ENCODE measurements around the gene SYNE3.
A peak's percentile ranks its signal among the peaks of the same experiment; 100 is the strongest.

The SYNE3 gene

DNA sequence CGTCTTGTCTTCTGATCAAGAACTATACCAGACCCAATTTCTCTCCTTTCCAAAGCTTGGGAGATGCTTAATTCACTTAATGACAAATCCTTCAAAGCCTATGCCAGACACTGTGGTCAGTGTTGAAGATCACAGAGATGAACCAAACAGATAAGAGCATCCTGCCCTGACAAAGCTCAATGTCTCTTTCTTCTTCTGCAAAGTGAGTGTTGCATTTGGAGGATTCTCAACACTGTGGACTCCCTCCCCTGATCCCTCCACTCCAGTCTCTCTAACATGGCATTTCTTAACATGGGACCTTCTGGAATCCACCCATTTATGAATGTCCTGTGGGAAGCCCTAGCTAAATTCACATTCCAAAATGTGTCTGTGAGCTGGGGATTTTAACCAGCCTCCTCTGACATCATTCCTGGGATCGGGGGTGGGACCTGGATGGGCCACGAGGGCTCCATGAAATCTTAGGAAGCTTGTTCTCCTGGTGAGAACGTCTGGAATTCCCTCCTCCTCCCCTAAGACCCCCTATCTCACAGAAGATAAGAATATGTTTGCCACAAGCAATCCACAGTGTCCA lies 20.3 kb downstream of the SYNE3 start:
- Histone ChIP-seq H3K4me3 (ENCODE audit: low read length in 2 of 2) (no peak overlapping the region), H3K9ac (ENCODE audit: low read length in 2 of 2) (no peak overlapping the region), H3K27me3 (ENCODE audit: control insufficient read depth in 1 of 2, insufficient read depth in 2 of 2, low read length in 2 of 2) (peaks cover 3 to 5% of the 10 kb centered on the region in 2 donors), H3K9me3 (ENCODE audit: control insufficient read depth in 2 of 2, low read length in 2 of 2) (no peaks in the 10 kb centered on the region), H3K36me3 (ENCODE audit: control insufficient read depth in 2 of 2, insufficient read depth in 2 of 2, low read length in 2 of 2) (no peaks in the 10 kb centered on the region), H3K4me1 (ENCODE audit: control insufficient read depth, insufficient read depth, low read length) (peaks cover 36% of the 10 kb centered on the region), H3K27ac (ENCODE audit: low read length) (peak overlapping the region; percentile 18)

DNA sequence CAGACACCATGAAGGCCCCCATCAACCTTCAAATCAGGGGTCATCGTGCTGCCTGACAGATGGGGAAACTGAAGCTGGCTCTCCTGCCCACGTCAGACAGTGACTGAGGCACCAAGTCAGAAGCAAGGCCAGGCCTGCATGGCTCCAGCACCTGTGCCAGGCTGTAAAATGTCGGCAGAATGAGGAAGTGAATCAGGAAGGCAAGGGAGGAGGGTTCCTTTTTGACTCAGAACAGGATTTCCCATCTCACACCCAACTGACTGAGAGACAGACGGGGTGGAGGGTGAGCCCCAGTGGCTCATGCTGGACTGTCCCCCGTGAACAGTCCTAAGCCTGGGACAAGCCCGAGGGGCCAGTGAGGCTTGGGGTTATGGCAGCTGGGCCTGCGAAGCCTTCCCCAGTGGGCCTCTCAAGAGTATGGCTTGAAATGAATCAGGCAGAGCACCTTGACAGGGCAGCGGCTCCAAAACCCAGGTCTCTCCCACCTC lies 20.9 kb downstream of the SYNE3 start:
- H3K4me1 ChIP-seq (ENCODE audit: control insufficient read depth, insufficient read depth, low read length): peaks cover 34% of the 10 kb centered on the region
- no peak overlapping the region for H3K9ac ChIP-seq (ENCODE audit: low read length in 2 of 2)
- H3K4me3 ChIP-seq (ENCODE audit: low read length in 2 of 2): no peak overlapping the region
- peak overlapping the region; percentile 18 for H3K27ac ChIP-seq (ENCODE audit: low read length)
- peaks cover 3 to 8% of the 10 kb centered on the region in 2 donors for H3K27me3 ChIP-seq (ENCODE audit: control insufficient read depth in 1 of 2, insufficient read depth in 2 of 2, low read length in 2 of 2)
- no peaks in the 10 kb centered on the region for H3K36me3 ChIP-seq (ENCODE audit: control insufficient read depth in 2 of 2, insufficient read depth in 2 of 2, low read length in 2 of 2)
- no peaks in the 10 kb centered on the region for H3K9me3 ChIP-seq (ENCODE audit: control insufficient read depth in 2 of 2, low read length in 2 of 2)

DNA sequence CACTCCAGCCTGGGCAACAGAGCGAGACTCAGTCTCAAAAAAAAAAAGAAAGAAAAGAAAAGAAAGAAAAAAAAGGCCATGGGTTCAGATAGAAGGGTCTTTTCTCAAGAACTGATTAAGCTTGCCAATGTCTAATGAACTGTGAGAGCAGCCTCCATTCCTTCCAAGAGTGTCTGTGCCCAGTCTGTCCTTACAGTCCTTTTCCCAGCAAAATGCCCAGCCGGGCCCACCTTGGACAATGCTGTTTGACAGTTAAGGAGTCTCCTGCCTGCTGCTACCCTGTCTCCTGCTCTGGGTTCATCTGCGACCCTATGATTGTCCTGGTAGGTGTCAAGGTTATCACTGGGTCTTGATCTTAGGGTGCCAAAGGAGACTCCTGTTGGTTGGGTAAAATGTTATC lies 21.4 kb downstream of the SYNE3 start:
- H3K36me3 ChIP-seq (ENCODE audit: control insufficient read depth in 2 of 2, insufficient read depth in 2 of 2, low read length in 2 of 2): no peaks in the 10 kb centered on the region
- H3K9ac ChIP-seq (ENCODE audit: low read length in 2 of 2): no peak overlapping the region
- peaks cover 3 to 10% of the 10 kb centered on the region in 2 donors for H3K27me3 ChIP-seq (ENCODE audit: control insufficient read depth in 1 of 2, insufficient read depth in 2 of 2, low read length in 2 of 2)
- H3K4me3 ChIP-seq (ENCODE audit: low read length in 2 of 2): no peak overlapping the region
- peaks cover 34% of the 10 kb centered on the region for H3K4me1 ChIP-seq (ENCODE audit: control insufficient read depth, insufficient read depth, low read length)
- no peak overlapping the region for H3K27ac ChIP-seq (ENCODE audit: low read length)
- no peaks in the 10 kb centered on the region for H3K9me3 ChIP-seq (ENCODE audit: control insufficient read depth in 2 of 2, low read length in 2 of 2)

DNA sequence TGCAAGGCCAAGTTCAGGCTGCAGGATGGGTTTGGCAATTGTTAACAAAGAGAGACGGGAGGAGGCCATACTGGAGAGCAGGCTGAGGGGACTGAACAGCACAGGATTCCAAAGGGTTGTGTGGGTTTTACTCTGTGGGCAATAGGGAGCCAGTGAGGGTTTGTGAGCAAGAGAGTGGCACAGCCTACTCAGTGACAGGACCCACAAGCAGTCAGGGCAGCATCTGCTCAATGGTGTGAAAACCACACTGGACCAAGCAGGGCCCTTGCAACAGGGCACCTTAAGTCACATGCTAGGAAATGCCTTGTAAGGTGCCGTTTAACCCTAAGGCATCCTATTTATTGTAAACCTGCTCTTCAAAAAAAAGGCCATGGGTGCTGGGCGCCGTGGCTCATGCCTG lies 22.0 kb downstream of the SYNE3 start:
- Histone ChIP-seq H3K9ac (ENCODE audit: low read length in 2 of 2) (no peak overlapping the region), H3K4me1 (ENCODE audit: control insufficient read depth, insufficient read depth, low read length) (peaks cover 38% of the 10 kb centered on the region)

DNA sequence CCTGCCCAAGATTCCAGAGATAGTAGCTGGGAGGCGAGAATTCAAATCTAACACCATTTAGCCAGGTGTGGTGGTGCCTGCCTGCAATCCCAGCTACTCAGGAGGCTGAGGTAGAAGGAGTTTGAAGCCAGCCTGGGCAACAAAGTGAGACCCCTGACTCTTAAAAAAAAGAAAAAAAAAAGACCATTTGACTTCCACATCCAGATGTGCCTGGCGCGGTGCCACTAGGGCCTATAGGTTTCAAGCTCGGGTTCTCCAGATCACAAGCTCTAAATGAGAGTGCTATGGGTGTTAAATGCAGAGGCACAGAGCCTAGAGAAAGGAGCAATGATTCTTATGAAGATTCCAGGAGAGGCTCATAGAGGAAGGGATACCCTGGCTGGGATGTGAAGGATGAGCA lies 22.5 kb downstream of the SYNE3 start:
- Histone ChIP-seq H3K9me3 (ENCODE audit: control insufficient read depth in 2 of 2, low read length in 2 of 2) (no peaks in the 10 kb centered on the region), H3K4me1 (ENCODE audit: control insufficient read depth, insufficient read depth, low read length) (peaks cover 36% of the 10 kb centered on the region), H3K4me3 (ENCODE audit: low read length in 2 of 2) (no peak overlapping the region), H3K9ac (ENCODE audit: low read length in 2 of 2) (no peak overlapping the region), H3K27ac (ENCODE audit: low read length) (no peak overlapping the region), H3K36me3 (ENCODE audit: control insufficient read depth in 2 of 2, insufficient read depth in 2 of 2, low read length in 2 of 2) (no peaks in the 10 kb centered on the region), H3K27me3 (ENCODE audit: control insufficient read depth in 1 of 2, insufficient read depth in 2 of 2, low read length in 2 of 2) (peaks cover 3 to 10% of the 10 kb centered on the region in 2 donors)

More for the DNA sequence above, 22.0 kb downstream of the SYNE3 start:
- Histone ChIP-seq H3K9me3 (ENCODE audit: control insufficient read depth in 2 of 2, low read length in 2 of 2) (no peaks in the 10 kb centered on the region), H3K27ac (ENCODE audit: low read length) (no peak overlapping the region), H3K36me3 (ENCODE audit: control insufficient read depth in 2 of 2, insufficient read depth in 2 of 2, low read length in 2 of 2) (no peaks in the 10 kb centered on the region), H3K4me3 (ENCODE audit: low read length in 2 of 2) (no peak overlapping the region), H3K27me3 (ENCODE audit: control insufficient read depth in 1 of 2, insufficient read depth in 2 of 2, low read length in 2 of 2) (peaks cover 3 to 10% of the 10 kb centered on the region in 2 donors)

DNA sequence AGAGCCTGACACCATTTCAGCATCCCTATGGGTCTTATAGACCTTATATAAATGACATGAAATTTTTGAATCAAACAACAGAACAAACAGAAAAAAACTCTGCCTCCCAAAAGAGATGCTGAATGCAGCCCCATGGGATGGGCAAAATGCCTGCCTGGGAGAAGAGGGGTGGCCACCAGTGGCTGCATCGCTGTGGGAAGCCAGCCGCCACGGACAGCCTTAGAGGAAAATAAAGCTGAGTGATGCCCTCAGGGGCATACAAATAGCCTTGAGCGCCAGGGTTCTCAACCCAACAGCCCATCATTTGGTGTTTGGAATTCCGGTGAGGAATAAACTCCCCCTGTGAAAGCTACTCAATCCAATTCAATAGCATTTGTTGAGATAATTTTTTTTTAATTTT lies 22.9 kb downstream of the SYNE3 start:
- Histone ChIP-seq H3K27ac (ENCODE audit: low read length) (no peak overlapping the region), H3K9me3 (ENCODE audit: control insufficient read depth in 2 of 2, low read length in 2 of 2) (no peaks in the 10 kb centered on the region), H3K27me3 (ENCODE audit: control insufficient read depth in 1 of 2, insufficient read depth in 2 of 2, low read length in 2 of 2) (peaks cover 3 to 10% of the 10 kb centered on the region in 2 donors), H3K36me3 (ENCODE audit: control insufficient read depth in 2 of 2, insufficient read depth in 2 of 2, low read length in 2 of 2) (no peaks in the 10 kb centered on the region), H3K4me3 (ENCODE audit: low read length in 2 of 2) (no peak overlapping the region), H3K9ac (ENCODE audit: low read length in 2 of 2) (no peak overlapping the region), H3K4me1 (ENCODE audit: control insufficient read depth, insufficient read depth, low read length) (peaks cover 35% of the 10 kb centered on the region)

DNA sequence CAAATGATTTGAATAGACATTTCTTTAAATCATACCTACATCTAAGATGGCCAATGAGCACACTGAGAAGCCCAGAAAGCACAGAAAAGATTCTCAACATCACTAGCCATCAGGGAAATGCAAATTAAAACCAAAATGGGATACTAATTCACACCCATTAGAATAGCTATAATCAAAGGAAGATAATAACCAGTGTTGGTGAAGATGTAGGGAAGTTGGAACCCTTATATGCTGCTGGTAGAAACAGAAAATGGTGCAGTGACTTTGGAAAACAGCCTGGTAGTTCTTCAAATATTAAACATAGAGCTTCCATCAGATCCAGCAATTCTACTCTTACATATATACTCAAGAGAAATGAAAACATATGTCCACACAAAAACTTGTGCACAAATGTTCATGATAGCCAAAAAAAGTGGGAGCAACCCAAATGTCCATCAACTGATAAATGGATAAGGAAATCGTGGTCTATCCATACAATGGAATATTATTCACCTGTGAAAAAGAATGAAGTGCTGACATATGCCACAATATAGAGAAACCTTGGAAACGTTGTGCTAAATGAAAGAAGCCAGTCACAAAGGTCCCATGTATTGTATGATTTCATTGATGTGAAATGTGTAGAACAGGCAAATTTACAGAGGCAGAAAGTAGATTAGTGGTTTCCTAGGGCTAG lies 24.4 kb downstream of the SYNE3 start:
- H3K4me3 ChIP-seq (ENCODE audit: low read length in 2 of 2): no peak overlapping the region
- no peak overlapping the region for H3K9ac ChIP-seq (ENCODE audit: low read length in 2 of 2)
- no peaks in the 10 kb centered on the region for H3K36me3 ChIP-seq (ENCODE audit: control insufficient read depth in 2 of 2, insufficient read depth in 2 of 2, low read length in 2 of 2)
- peaks cover 3 to 10% of the 10 kb centered on the region in 2 donors for H3K27me3 ChIP-seq (ENCODE audit: control insufficient read depth in 1 of 2, insufficient read depth in 2 of 2, low read length in 2 of 2)
- H3K9me3 ChIP-seq (ENCODE audit: control insufficient read depth in 2 of 2, low read length in 2 of 2): no peaks in the 10 kb centered on the region
- H3K4me1 ChIP-seq (ENCODE audit: control insufficient read depth, insufficient read depth, low read length): peaks cover 29% of the 10 kb centered on the region
- H3K27ac ChIP-seq (ENCODE audit: low read length): no peak overlapping the region

DNA sequence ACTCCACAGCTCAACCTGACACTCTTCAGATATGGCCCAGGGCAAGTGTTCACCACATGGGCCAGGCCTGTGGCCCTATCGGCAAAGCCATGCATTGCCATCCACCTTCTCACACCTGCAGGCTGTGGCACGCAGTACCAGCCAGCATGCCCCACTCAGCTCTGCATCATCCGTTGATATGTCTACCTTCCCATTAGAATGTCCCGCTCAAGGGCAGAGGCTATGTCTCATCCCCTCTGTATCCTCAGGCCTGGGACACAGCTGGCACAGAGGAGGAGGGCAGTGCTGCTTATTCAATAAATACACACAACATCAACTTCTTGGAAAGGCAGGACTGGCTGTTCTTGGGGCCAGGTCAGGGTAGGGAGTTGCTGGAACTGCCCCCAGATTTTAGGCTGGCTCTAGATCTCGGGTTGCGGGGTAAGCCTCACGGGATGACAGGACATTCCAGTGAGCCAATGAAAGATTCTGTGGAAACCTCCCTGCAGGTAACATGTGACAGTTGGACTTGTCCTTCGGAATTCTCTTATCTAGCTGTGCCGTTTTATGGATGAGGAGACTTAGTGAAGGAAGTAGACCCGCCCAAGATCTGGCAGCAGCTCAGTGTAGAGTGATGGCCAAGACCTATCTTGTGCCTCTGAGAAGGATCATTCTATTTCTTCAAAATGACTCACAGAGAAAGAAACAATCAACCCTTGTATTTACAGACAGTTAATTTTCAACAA lies 25.6 kb downstream of the SYNE3 start:
- H3K36me3 ChIP-seq (ENCODE audit: control insufficient read depth in 2 of 2, insufficient read depth in 2 of 2, low read length in 2 of 2): no peaks in the 10 kb centered on the region
- H3K4me1 ChIP-seq (ENCODE audit: control insufficient read depth, insufficient read depth, low read length): peaks cover 32% of the 10 kb centered on the region
- no peak overlapping the region for H3K4me3 ChIP-seq (ENCODE audit: low read length in 2 of 2)
- H3K9me3 ChIP-seq (ENCODE audit: control insufficient read depth in 2 of 2, low read length in 2 of 2): no peaks in the 10 kb centered on the region
- no peak overlapping the region for H3K9ac ChIP-seq (ENCODE audit: low read length in 2 of 2)
- H3K27me3 ChIP-seq (ENCODE audit: control insufficient read depth in 1 of 2, insufficient read depth in 2 of 2, low read length in 2 of 2): peaks cover 10% of the 10 kb centered on the region in 2 donors
- no peak overlapping the region for H3K27ac ChIP-seq (ENCODE audit: low read length)

DNA sequence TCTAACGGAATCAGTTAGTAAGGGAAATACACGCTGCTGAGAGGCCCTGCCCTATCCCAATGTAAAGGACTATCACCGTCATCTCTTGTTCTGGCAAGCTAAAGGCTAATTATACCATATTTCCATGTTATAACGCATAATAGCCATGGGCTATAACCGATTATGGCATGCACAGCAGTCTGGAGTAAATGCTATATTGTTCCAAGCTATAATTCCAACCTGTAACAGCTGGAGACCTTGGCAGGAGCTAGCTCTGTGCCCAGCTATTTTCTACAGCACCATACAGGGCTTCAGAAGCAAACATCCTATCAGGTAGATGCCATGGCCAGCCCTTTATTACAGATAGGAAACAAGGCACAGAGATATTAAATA lies 26.3 kb downstream of the SYNE3 start:
- Histone ChIP-seq H3K4me1 (ENCODE audit: control insufficient read depth, insufficient read depth, low read length) (peaks cover 26% of the 10 kb centered on the region), H3K9ac (ENCODE audit: low read length in 2 of 2) (no peak overlapping the region), H3K27ac (ENCODE audit: low read length) (no peak overlapping the region), H3K9me3 (ENCODE audit: control insufficient read depth in 2 of 2, low read length in 2 of 2) (no peaks in the 10 kb centered on the region), H3K27me3 (ENCODE audit: control insufficient read depth in 1 of 2, insufficient read depth in 2 of 2, low read length in 2 of 2) (peaks cover 10 to 16% of the 10 kb centered on the region in 2 donors), H3K4me3 (ENCODE audit: low read length in 2 of 2) (no peak overlapping the region), H3K36me3 (ENCODE audit: control insufficient read depth in 2 of 2, insufficient read depth in 2 of 2, low read length in 2 of 2) (no peaks in the 10 kb centered on the region)

DNA sequence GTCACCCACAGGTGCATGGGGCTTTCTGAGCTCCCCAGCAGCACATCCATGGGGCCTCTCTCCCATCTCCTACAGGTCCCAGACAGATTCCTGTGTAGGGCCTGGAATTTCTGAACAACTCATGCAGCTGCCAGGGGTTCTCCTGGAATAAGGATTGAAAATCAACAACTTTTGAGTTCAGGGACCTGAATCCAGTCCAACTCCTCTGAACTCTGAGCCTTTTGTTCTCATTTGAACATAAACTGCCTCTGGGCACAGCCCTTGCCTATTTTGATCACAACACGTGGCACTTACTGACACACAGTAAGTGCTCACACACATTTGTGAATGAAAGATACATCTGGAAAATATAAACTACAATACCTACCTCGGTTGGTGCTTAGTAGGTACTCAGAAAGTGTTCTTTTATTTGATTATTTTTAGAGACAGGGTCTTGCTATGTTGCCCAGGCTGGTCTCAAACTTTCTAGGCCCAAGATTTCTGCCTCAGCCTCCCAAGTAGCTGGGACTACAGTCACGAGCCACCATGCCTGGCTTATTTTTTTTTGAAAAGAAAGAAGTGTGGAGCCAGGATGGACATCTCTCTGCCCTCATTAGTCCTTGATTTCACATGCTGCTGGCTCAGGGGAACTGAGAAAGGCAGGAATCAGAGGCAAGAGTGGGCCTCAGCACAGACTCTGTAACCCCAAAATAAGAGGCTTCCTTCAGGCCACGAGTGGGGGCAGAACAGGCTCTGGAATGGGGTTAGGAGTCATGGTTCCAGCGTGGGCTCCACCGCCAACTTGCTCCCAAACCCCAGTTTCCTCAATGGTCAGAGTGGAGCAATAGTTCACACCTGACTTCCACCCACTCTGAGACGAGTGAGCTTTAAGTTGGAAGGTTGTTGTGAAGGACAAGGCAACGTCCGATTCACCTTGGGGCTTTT lies 27.0 kb downstream of the SYNE3 start:
- Histone ChIP-seq H3K36me3 (ENCODE audit: control insufficient read depth in 2 of 2, insufficient read depth in 2 of 2, low read length in 2 of 2) (no peaks in the 10 kb centered on the region), H3K27ac (ENCODE audit: low read length) (no peak overlapping the region), H3K27me3 (ENCODE audit: control insufficient read depth in 1 of 2, insufficient read depth in 2 of 2, low read length in 2 of 2) (peaks cover 10 to 16% of the 10 kb centered on the region in 2 donors), H3K9me3 (ENCODE audit: control insufficient read depth in 2 of 2, low read length in 2 of 2) (no peaks in the 10 kb centered on the region), H3K9ac (ENCODE audit: low read length in 2 of 2) (no peak overlapping the region), H3K4me1 (ENCODE audit: control insufficient read depth, insufficient read depth, low read length) (peaks cover 26% of the 10 kb centered on the region), H3K4me3 (ENCODE audit: low read length in 2 of 2) (no peak overlapping the region)
